Measurements from ENCODE around the gene GAS7. TPM values are rescaled to one million over a fixed set of nuclear protein-coding genes. Genes with fewer than 3 reads are reported as not detected.

Gene GAS7
- total and polyA plus RNA-seq, 10 of the 15 experiments (the other 5 are each of a cell fraction or from before 2014, with no cell fraction given): 2.3 to 53.4 (median 24.0) TPM

GRCh38 chr17:9868552-9868951 is 329.9 kb downstream of the GAS7 start (continued):
- TF ChIP-seq, protein P1, sequence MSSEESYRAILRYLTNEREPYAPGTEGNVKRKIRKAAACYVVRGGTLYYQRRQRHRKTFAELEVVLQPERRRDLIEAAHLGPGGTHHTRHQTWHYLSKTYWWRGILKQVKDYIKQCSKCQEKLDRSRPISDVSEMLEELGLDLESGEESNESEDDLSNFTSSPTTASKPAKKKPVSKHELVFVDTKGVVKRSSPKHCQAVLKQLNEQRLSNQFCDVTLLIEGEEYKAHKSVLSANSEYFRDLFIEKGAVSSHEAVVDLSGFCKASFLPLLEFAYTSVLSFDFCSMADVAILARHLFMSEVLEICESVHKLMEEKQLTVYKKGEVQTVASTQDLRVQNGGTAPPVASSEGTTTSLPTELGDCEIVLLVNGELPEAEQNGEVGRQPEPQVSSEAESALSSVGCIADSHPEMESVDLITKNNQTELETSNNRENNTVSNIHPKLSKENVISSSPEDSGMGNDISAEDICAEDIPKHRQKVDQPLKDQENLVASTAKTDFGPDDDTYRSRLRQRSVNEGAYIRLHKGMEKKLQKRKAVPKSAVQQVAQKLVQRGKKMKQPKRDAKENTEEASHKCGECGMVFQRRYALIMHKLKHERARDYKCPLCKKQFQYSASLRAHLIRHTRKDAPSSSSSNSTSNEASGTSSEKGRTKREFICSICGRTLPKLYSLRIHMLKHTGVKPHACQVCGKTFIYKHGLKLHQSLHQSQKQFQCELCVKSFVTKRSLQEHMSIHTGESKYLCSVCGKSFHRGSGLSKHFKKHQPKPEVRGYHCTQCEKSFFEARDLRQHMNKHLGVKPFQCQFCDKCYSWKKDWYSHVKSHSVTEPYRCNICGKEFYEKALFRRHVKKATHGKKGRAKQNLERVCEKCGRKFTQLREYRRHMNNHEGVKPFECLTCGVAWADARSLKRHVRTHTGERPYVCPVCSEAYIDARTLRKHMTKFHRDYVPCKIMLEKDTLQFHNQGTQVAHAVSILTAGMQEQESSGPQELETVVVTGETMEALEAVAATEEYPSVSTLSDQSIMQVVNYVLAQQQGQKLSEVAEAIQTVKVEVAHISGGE (CRISPR knock-in tag; IDR thresholded peaks at IDR 0.05): no peak
- TF ChIP-seq BRCA1 (IDR thresholded peaks at IDR 0.05; ENCODE audit: low read depth, low read length): no peak
- TF ChIP-seq GABPA (IDR thresholded peaks at IDR 0.05; ENCODE audit: low read depth): no peak
- no peak for TF ChIP-seq YBX1 (IDR thresholded peaks at IDR 0.05)
- no peak for TF ChIP-seq PAX8 (IDR thresholded peaks at IDR 0.05)

GRCh38 chr17:9865586-9865985 is 332.8 kb downstream of the GAS7 start:
- intact Hi-C loops (cut with micrococcal nuclease; ENCODE audit: unreplicated experiment) (no loop called here), in situ Hi-C loops (cut with MboI) (no loop called here)
- Histone ChIP-seq H3K4me1 (ENCODE audit: control insufficient read depth, insufficient read depth, low read length) (no peaks in the 10 kb centered on the region), H3K27ac (ENCODE audit: control insufficient read depth, insufficient read depth) (no peak overlapping the region), H3K27me3 (replicated peaks in 1 of 2; ENCODE audit: control insufficient read depth in 2 of 2, insufficient read depth in 2 of 2, low read length in 1 of 2) (no peaks in the 10 kb centered on the region), H3K79me2 (ENCODE audit: control insufficient read depth, insufficient read depth, low read length) (no peaks in the 10 kb centered on the region), H4K20me1 (ENCODE audit: control insufficient read depth, insufficient read depth) (no peaks in the 10 kb centered on the region), H3K36me3 (ENCODE audit: control insufficient read depth in 2 of 2, insufficient read depth in 2 of 2, low read length in 1 of 2) (no peaks in the 10 kb centered on the region), H3K4me3 (no peak overlapping the region), H3K9me3 (replicated peaks; ENCODE audit: control insufficient read depth, insufficient read depth, low read length) (no peaks in the 10 kb centered on the region), H3K9ac (ENCODE audit: control insufficient read depth, insufficient read depth, low read length) (no peak overlapping the region), H2AFZ (ENCODE audit: control insufficient read depth, low read depth, low read length) (no peak overlapping the region), H3K4me2 (ENCODE audit: control insufficient read depth, insufficient read depth) (no peak overlapping the region)
- no peak for DNase-seq (ENCODE audit: low read depth, low spot score)
- ChIA-PET CTCF (no interaction called here), SMC1A (ENCODE audit: uncharacterized antibody, unreplicated experiment) (no interaction called here), POLR2A (no interaction called here), RAD21 (ENCODE audit: unreplicated experiment) (no interaction called here)
- no TSS peak for BruUV-seq (replicated peaks)
- no peak for ATAC-seq
- FAIRE-seq: no peak
- WGBS (ENCODE audit: insufficient coverage, insufficient replicate concordance, low lambda C conversion rate, missing lambda C conversion rate): 5% methylated on average over 1 of the region's 1 CpG
- TF ChIP-seq HDAC6 (IDR thresholded peaks at IDR 0.05; ENCODE audit: unreplicated experiment): no peak
- no peak for TF ChIP-seq ATF3 (IDR thresholded peaks at IDR 0.05; ENCODE audit: borderline replicate concordance, extremely low read depth, low read depth, low read length)
- no peak for TF ChIP-seq SMAD5 (IDR thresholded peaks at IDR 0.05; ENCODE audit: low read depth)
- TF ChIP-seq RCOR1 (conservative IDR thresholded peaks at IDR 0.05; ENCODE audit: low read depth, low read length): no peak
- no peak for TF ChIP-seq NFIC (IDR thresholded peaks at IDR 0.05; ENCODE audit: low read depth, low read length)
- no peak for TF ChIP-seq ZNF384 (IDR thresholded peaks at IDR 0.05; ENCODE audit: borderline replicate concordance, low read depth, low read length)
- TF ChIP-seq ZSCAN29 (IDR thresholded peaks at IDR 0.05): no peak
- TF ChIP-seq NFXL1 (IDR thresholded peaks at IDR 0.05; ENCODE audit: borderline replicate concordance): no peak
- no peak for TF ChIP-seq CUX1 (IDR thresholded peaks at IDR 0.05; ENCODE audit: insufficient replicate concordance, low read depth, low read length)
- TF ChIP-seq NR2F1 (conservative IDR thresholded peaks at IDR 0.05): no peak
- no peak for TF ChIP-seq GABPA (IDR thresholded peaks at IDR 0.05; ENCODE audit: low read depth)
- TF ChIP-seq POLR2AphosphoS2 (IDR thresholded peaks at IDR 0.05; ENCODE audit: low read depth, low read length): no peak
- TF ChIP-seq PAX5 (IDR thresholded peaks at IDR 0.05; ENCODE audit: borderline replicate concordance, low read depth, low read length): no peak
